ENCODE measurements around the gene PPP1R14C.
"Not testable (repeated sequence)": the region's sequence is repeated elsewhere in the genome, so short reads cannot be mapped to it uniquely, and the experiment has no call there.

Gene PPP1R14C, protein sequence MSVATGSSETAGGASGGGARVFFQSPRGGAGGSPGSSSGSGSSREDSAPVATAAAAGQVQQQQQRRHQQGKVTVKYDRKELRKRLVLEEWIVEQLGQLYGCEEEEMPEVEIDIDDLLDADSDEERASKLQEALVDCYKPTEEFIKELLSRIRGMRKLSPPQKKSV

DNA sequence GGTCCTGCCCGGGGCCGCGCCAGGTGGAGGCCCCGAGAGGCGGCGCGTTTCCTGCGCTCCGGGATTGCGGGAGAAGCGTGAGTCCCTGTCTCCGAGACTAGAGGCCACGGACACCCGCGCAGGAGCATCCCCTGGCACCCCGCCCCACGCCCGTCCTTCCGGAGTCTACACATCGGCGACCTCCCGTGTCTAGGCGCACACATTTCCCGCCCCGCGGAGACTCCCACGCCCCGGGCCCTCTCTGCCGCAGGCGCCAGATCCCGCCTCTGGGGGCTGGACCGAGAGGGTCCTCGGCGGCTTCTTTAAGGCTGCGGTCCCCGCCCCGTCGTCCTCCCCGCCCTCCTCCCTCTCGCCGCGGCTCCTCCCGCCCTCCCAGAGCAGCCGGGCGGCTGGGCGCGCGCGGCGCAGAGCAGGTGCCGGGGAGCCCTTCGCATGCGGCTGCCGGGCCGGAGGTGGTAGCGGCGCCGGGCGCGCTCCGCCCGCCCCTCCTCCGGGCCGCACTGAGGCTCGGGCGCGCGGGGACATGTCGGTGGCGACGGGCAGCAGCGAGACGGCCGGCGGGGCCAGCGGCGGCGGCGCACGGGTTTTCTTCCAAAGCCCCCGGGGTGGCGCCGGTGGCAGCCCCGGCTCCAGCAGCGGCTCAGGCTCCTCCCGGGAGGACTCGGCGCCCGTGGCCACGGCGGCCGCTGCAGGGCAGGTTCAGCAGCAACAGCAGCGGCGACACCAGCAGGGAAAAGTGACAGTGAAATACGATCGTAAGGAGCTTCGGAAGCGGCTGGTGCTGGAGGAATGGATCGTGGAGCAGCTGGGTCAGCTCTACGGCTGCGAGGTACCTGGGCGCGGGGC is at the start of gene PPP1R14C:
Gene PPP1R14C (plus strand): TSS at position 375 of the 846 bp plus-strand sequence. CDS start 149 bp downstream, at position 524.
- no peak for DNase-seq

GRCh38 chr6:150093397-150093796 is 49.4 kb upstream of the PPP1R14C start:
- DNase-seq, result no peak

GRCh38 chr6:150098155-150098554 is 44.7 kb upstream of the PPP1R14C start:
- DNase-seq, result no peak

DNA sequence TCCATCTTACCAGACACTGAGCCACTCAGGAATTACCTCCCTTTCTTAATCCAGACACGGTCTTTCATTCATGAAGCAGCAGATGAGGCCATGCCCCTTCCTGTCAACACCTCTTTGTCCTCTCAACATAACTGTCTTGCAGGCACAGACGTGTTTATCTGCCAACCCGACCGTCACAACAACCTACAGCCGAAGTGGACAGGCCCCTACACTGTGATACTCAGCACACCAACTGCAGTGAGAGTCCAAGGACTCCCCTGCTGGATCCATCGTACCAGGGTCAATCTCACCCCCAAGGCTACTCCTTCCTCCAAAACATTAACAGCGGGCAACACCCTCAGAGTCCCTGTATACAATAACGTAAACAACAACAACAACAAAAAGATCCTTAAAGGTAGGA is 43.3 kb upstream of the PPP1R14C start:
- DNase-seq, result no peak

- DNase-seq, result no peak
These were observed 42.9 kb upstream of the PPP1R14C start for GRCh38 chr6:150099953-150100352.

DNA sequence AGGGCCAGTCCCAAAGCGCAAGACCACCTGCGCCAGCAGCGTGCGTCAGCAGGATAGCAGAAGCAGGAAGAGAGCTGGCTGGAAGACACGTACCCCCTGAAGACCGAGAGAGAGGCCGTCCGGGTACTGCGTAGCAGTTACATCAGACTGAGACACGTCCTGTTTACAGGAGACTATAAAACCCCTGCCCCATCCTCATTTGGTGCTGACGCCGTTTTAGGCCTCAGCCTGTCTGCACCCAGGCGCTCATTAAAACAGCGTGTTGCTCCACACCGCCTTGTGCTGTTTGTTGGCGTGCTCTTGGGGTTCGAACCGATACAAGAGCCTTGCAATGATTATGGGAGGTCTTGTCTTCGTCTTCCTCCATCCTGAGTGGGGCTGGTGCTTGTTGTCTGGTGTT is 42.1 kb upstream of the PPP1R14C start:
- no peak for DNase-seq

- no peak for DNase-seq
These were observed 40.0 kb upstream of the PPP1R14C start for GRCh38 chr6:150102750-150103270.

GRCh38 chr6:150112233-150112632 is 30.6 kb upstream of the PPP1R14C start:
- DNase-seq, result no peak

GRCh38 chr6:150115769-150116168 is 27.1 kb upstream of the PPP1R14C start:
- no peak for DNase-seq

DNA sequence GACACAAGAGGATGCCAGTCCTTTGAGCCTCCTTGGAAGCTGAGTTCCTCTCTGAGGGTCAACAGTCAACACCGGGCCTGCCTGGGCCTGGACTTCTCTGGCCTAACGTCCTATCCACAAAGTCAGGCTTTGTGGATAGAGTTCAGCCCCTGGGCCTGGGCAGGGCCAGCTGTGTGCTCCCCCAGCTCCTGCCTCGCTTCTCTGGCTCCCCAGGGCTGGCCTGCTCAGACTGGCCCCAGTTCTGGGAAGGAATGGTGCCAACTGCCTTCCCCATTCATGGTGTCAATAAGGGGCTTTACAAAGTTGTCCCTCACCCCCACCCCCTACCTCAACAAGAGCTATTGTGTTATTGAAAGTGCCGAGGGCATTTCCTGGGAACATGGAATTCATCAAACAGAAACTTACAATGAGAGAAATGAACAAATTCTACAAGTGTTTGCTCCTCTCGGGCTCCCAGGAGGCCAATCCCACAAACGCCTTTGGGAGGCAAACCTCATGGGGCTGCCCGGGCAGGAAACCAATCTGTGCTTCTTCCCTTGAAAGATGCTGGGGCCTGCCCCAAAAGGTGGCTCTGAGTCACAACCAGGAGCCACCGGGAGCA is 26.5 kb upstream of the PPP1R14C start:
- no peak for DNase-seq

DNA sequence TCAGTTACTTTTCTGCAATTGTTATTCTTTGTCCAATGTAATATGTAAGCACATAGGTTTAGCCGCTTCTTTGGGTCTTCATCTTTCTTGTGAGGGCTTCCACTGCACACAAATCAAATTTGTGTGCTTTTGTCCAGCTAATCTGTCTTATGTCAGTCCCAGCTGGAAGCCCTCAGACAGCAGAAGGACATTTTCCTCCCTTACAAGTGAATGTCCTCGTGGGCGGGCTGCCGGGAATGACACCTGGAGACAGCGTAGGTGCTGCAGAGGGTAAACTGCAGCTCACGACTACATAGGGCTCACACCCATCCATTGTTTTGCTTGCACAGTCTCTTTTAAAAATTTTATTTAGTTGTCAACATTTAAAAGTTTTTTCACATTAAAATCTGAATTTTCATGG is 24.6 kb upstream of the PPP1R14C start:
- no peak for DNase-seq

GRCh38 chr6:150118627-150119026 is 24.2 kb upstream of the PPP1R14C start:
- DNase-seq, result no peak

- DNase-seq, result no peak
These were observed 23.7 kb upstream of the PPP1R14C start for GRCh38 chr6:150119173-150119572.

GRCh38 chr6:150123645-150124044 is 19.2 kb upstream of the PPP1R14C start:
- DNase-seq, result no peak

- DNase-seq, result no peak
These were observed 18.6 kb upstream of the PPP1R14C start for GRCh38 chr6:150124235-150124634.

GRCh38 chr6:150126641-150127291 is 16.1 kb upstream of the PPP1R14C start:
- DNase-seq, result no peak

GRCh38 chr6:150128425-150128824 is 14.4 kb upstream of the PPP1R14C start:
- DNase-seq, result no peak

DNA sequence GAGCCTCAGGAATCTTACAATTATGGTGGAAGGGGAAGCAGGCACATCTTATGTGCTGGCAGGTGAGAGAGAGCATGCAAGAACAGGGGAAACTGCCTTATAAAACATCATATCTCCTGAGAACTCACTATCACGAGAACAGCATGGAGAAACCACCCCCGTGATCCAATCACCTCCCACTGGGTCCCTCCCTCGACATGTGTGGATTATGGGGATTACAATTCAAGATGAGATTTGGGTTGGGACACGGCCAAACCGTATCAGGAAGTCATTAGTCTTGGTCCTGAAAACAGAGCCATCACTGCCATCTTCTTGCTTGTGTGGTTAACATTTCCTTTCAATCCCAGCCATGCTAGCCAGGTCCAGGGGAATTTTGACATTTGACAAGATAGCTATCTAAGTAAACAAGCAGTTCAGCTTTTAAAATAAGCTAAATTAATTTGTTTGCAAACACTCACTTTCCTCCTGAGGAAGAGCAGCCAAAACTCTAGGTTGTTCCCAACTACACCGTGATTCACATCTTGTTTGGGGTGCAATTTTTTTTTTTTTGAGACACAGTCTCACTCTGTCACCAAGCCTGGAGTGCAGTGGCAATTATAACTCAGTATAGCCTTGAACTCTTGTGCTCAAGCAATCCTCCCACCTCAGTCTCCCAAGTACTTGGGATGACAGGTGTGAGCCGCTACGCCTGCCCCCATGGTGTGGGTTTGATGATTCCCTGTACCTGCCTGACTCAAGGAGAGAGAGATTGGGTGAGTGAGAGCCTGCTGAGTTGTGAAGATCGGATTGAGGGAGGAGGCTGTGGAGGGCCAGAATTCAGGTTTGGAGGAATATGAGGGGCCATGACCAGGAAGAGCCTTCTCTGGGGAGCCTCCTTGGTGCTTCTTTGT is 13.0 kb upstream of the PPP1R14C start:
- no peak for DNase-seq

- no peak for DNase-seq
These were observed 9.2 kb upstream of the PPP1R14C start for GRCh38 chr6:150133686-150134085.

- no peak for DNase-seq
These were observed 8.4 kb upstream of the PPP1R14C start for GRCh38 chr6:150134280-150134920.

DNA sequence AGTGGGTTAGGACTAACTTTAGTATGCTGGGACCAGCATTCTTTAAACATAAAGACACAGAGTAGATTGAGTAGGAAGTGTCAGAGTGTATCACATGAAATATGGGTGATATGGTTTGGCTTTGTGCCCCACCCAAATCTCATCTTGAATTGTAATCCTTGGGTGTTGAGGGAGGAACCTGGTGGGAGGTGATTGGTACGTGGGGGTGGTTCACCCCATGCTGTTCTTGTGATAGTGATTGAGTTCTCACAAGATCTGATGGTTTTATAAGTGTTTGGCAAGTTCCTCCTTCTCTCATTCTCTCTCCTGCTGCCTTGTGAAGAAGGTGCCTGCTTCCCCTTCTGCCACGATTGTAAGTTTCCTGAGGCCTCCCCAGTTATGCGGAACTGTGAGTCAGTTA is 5.1 kb upstream of the PPP1R14C start:
- DNase-seq, result not testable (repeated sequence)

GRCh38 chr6:150138638-150139037 is 4.2 kb upstream of the PPP1R14C start:
- no peak for DNase-seq

All from activated T-cell treated with anti-CD3 and anti-CD28 coated beads, Interleukin-2, amount 50 U/mL, for 1 hour (primary cell).